CD4-positive, alpha-beta T cell treated with Interleukin-15 for 4 hours (primary cell): ENCODE data around the gene HPCAL4.

ENCODE experiments used
- DNase-seq: peaks from one replicate; pipeline ENCODE4 v3.0.0-alpha.2; 2020; ENCODE audit warnings: low spot score

Gene HPCAL4

DNA sequence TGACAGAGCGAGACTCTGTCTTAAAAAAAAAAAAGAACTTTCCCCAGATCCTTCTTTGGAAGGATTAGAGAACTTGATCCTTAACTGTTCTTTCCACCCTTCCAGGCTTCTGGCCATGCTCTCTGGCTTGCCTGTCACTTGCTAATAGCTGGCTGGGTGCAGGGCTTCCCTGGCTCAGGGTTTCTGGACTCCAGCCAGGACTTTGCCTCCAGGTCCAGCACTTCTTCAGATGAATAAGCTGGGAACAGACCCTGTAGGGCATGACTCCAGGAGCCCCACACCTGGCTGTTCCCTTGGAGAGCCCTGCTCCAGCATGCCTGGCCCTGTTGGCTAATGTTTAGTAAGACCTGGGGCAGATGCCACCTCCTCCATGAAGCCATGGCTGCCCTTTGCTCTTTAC, 16.0 kb downstream of the HPCAL4 start:
- DNase-seq = no peak

DNA sequence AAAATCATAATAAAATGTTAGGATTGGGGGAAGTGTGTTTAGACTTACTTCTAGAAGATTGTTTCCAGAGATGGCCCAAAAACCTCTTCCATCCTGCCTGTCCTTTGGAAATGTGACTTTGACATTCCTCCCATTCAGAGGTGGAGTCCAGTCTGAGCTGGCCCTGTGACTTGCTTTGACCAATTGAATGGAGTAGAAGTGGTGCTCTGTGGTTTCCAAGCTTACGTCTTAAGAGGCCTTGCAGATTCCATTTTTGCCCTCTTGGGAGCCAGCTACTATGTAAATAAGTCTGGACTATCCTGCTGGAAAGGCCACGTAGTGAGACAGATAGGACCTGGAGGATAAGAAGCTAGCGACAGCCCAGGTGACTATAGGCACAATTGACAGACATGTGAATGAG, 18.0 kb downstream of the HPCAL4 start:
- no peak for DNase-seq

DNA sequence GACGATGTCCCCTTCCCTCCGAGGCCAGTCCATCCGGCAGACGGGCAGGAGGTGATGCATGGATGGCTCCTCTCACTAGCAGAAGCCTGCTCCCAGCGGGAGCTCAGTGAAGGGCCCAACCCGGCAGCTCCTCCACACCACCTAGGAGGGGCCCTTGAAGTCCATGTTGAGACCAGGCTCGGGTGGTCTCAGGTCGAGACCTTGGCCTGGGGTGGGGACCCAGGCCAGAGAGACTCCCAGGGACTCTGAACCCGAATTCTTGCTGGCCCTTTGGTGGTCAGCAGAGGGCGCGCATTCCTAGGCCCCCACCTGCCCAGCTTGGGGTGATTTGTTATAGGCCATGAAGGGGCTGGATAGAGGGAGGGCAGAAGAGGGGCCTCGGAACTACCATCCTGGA, 18.7 kb downstream of the HPCAL4 start:
- peak; percentile 56 for DNase-seq

DNA sequence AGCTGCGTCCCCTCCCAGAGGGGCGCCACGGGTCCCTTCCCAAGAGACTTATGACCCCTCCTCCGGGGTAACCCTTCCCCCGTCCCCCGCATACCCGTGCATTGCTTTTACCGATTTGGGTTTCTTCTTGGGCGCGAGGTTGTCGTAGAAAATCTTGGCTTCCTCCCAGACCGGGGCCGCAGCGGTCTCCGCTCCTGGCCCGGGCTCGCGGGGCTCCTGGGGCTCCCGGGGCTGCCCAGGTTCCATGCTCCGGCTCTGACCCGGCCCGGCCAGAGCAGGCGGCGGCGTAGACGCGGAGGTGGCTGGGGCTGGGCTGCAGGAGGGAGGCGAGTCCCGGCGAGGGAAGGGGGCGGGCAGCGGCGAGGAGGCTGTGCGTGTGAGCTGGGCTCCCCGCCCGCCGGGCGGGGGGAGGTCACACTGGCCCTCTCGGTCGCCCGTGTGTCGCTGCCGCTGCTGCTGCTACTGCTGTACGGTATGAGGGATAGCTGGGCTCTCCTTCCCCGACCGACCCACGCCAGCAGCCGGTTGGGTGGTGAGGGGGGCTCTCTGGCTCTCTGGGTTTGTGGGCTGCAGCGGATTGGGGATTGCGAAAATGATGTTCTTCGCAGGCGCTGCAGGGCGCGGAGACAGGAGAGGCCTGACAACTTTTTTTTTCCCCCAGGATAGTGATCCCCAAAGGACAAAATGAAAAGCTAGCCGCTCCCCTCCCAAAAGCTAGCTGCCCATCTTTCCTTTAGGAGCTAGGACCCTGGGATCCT, 19.3 kb downstream of the HPCAL4 start, which contains the start of gene NT5C1A:
TSS of gene NT5C1A (minus strand) at position 315 of the 758 bp plus-strand sequence. CDS start at position 246, 69 bp downstream.
- no peak for DNase-seq

DNA sequence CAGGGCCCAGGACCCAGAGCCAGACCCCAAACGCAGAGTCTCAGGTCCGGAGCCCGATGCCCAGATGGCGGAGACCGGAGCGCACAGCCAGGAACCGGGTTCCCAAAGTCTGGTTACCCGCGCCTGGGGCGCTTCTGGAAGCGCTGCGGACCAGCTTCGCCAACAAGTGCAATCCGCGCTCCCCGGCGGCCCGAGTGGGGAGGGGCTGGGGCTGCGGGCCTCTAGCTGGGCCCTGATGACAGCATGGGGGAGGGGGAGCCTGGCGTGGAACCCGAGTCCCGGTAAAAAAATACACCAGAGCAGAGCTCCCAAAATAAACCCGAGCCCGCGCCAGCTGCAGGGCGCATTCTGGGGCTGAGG, 19.8 kb downstream of the HPCAL4 start:
- no peak for DNase-seq

DNA sequence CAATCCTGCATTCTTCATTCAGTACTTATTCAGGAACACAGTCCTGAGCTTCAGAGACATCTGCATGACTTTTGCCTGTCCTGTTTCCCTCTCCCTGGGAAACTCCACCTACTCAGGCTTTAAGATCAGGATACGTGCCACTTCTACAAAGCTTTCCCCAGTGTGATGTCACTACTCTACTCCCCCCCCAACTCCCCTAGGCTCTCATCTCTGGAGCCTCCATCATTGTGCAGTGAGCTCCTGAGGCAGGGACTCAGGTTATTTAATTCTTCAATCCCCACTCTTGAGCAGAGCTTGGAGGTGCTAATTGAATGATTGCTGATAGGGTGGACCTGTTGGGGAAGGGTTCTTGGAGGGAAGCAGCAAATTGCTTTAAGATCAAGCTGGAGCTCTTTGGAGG, 20.5 kb downstream of the HPCAL4 start:
- DNase-seq = no peak

DNA sequence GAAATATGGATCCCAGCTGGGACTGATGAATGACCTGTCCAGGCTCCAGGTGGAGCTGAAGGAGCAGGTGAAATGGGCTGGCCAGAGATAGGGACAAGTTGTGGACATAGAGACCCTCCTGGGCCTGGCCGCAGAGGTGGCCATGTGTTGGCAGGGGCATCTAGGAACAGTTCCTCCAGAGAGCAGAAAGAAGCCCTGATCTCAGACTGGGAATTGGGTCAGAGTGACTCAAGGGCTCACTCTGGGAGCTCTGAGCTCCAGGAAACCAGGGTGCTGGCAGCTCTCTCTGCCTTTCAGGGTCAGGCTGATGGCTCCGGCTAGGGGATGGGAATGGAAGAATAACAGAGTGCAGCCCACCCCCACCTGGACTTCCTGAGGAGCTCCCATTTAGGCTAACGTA, 22.3 kb downstream of the HPCAL4 start:
- DNase-seq = no peak

DNA sequence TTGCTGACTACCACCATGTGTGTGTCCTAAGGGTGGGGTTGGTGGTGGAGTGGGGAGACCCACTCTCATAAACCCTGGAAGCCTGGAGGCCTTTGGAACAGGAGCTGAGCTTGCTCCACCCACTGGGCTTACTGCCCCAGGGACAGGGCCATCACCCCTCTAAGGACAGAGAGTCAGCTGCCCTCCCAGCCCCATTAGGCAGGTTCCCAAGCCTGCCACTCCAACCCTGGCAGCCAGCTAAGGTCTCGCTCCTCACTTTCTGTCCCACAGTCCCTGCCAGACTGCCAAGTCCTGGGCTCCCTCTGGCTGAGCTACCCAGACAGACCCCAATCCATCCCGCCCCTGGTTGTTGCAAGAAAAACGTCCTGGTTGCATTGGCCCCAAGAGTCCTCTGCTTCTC, 23.1 kb downstream of the HPCAL4 start:
- no peak for DNase-seq

DNA sequence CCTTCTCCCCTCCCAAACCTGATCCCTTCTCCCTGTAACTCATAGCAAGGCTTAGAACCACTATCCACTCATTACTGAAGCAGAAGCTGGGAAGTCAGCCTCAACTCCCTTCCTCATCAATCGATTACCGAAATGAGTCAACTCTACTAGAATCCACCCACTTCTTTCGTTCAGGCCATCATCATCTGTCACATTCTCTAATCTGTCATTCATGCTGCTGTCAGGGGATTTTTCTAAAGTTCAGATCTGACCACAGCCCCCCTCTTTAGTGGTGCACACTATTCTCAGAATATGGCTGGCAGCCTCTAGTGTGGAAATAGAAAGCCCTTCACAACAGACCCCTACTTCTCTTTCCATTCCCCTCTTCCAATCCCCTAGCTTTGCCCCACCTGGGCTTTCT, 24.5 kb downstream of the HPCAL4 start:
- no peak for DNase-seq

DNA sequence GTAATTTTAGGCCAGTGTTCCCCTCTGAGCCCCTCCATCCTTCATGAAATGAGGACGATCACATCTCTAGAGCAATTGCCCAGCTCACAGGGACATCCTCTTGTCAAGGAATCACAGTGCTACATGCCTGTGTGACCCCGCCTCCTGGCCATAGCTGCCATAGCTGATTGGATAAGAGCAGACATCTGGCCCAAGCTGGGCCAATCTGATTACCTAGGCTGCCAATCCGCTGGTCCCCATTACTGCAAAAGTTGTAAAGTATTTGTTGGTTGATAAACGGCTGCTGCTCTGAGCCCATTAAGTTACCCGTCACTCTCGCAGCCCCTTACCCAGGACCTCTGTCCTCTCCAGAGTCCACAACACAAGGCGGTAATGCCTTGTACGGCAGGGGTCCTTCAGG, 27.7 kb downstream of the HPCAL4 start:
- no peak for DNase-seq

DNA sequence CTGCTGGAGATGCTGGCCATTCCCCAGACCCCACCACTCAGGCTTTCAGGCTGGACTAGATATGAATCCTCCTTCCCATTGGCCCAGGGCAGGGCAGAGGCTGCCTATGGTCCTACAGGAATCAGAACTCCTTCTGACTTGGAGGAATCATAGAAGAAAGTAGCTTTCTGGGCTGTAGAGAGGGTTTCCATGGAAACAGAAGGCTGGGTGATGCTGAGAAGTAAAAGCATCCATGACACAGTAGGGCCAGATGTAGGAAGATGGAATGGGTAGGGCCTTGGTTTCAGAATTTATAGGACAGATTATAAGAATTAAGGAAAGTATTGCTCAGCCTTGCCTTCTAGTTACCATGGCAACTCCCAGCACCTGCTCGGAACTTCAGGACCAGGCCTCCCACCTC, 28.4 kb downstream of the HPCAL4 start:
- DNase-seq = no peak

DNA sequence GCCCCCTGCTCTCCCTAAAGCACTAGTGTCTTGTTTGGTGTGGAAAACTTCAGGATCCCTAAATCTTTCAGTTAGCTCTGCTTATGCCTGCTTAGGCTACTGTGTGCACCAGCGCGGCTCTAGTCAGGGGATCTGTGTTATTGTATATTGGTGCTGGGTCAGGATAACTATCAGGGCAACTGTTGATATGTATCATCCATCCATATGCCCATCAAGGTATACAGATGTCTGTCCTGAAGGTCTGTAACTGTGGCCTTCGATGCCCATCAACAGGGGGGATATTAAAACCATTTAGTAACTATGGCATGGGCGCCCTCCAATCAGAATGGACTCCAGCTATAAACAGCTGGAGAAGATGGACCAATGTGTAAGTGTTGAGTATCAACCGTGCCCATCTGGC, 31.7 kb downstream of the HPCAL4 start:
- no peak for DNase-seq

DNA sequence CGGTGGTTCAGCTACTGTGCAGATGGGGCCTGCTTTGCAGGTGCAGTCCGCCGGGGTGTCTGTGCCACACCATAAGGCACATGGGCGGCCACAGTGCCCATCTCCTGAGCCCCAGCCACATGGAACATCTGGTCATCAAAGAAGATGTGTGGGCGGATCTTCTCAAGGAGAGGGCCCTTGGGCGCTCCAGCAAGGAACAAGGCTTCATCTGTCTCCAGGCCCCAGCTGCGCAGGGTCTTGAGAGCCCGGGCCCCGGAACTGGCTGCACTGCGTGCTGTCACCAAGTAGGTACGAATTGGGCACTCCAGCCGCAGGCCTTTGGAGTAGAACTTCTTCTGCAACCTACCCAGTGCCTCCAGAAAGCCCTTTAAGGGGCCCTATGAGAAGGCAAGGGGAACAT, 32.1 kb downstream of the HPCAL4 start:
- no peak for DNase-seq

DNA sequence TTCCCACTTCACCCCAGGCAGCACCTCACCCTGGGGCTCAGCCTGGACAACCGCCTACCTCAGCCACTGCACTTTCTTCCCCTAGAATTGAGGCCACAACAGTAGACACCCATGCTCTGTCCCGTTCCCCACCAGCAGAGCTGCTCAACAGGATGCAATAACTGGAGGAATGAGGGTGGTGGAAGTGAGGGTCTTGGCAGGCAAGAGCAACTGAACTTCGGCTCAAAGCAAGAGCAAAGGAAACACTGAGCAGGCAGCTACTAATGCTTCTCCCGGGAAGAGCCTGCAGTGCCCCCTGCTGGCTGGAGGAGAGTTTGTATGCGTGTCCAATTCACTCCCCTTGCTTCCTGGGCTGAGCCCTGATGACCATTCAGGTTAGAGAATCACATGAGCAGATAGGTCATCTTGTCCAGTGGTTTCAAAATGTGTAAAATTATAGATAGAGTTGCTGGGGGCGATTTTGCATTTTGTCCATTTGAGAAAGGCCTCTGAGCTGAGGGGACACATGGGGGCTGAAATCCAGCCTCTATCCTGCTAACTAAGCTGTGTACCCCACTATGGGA, 33.2 kb downstream of the HPCAL4 start:
- DNase-seq = peak; percentile 62

DNA sequence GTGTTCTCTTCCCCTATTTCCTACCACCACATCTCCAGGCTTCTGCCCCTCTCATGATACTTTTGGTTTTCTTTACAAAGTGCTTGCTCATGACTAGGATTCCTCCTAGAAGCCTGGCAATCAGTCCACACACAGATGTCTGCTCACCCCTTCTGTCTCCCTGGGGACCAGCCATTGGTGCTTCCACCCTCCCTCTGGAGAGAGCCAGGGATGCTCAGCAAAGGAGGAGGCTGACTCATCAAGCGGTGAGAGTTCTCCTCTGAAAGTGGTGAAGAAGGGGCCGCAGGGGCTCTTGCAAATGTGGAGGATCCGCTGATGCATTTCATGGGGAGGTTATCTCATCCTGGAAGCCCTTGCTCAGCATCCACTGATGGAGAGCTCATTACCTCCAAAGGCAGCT, 33.8 kb downstream of the HPCAL4 start:
- no peak for DNase-seq

DNA sequence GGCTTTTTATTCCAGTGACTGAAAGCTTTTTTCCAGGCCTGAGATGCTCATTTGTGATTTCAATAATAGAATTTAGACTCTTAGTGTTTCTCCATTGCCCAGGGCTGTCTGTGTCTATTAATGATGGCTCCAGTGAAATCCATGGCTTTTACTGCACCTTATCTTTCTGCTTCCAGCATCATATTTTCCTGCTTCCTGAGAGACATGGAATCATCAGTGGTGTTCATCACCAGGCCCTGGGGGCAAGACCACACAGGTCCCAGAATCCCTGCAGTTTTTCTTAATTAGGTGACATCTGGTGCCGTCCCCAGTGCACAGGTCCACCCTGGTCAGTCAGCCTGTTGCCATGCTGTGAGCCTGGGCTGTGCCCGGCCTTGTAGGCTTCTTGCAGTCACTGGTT, 34.8 kb downstream of the HPCAL4 start:
- no peak for DNase-seq

DNA sequence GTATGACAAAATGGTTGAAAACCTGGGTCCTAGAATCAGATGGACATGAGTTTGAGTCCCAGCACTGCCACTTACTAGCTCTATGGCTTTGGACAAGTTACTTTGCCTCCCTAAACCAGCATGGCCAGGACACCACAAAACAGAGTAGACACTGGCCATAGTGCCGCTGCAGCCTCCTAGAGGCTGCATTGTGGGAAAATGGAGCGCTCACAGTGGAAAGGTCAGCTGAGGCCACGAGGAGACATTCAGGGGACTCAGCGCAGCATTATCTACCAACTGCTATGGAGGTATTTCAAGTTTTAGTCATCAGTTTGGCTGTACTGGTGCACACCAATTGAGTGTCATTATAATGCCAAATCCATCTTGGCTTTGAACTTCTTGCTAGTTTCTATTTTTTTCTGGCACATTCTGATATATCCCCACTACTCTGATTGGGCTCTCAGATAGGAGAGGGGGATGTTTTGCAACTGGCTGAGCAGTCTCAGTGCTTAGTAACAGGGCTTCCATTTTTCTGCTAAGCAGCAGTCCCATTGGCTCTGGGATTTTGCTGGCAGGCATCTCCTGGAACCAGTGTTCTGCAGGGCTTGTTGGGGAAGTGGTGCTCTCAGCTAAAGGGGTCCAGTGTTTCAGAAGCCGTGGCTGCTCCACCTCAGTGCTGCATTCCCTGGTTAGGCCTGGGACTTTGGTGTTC, 35.5 kb downstream of the HPCAL4 start:
- DNase-seq = no peak

DNA sequence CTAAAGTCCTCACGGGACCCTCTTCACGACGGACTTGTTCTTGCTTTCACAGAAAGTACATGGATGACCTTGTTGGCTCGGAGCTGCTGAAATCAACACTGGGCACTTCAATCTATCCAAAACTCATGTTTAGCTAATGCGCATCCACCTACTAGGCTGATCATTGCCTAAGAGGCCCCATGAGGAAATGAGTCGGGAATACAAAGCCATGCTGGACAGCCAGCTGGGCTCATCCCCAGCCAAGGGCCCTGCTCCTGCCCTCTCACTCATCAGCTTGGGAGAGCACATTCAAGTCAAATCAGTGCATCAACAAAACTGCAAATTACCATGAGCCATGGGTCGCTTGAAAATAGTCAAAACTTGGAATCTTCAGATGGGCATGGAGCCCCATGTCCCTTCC, 36.9 kb downstream of the HPCAL4 start:
- no peak for DNase-seq

DNA sequence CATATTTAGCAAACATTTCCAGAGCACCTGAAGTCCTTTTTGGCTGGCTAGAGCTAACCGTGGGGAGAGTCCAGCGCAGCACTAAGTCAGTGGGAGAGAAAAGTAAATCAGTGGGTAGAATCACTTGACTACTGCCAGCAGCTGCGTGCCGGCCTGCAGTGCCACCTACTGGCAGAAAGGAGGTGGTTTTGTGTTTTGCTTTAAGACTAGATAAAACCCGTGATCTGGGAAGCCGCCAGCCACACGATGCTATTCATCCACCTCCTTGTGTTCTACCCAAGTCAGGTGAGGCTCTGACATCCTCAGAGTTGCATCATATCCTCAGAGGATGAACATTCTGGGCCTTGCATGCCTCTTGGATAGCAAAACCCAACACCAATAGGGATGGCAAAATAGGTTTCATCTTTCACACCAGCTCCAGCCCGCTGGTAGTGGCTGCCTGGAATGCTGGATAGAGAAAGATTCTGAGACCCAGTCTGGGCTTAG, 37.6 kb downstream of the HPCAL4 start:
- peak; percentile 75 for DNase-seq

DNA sequence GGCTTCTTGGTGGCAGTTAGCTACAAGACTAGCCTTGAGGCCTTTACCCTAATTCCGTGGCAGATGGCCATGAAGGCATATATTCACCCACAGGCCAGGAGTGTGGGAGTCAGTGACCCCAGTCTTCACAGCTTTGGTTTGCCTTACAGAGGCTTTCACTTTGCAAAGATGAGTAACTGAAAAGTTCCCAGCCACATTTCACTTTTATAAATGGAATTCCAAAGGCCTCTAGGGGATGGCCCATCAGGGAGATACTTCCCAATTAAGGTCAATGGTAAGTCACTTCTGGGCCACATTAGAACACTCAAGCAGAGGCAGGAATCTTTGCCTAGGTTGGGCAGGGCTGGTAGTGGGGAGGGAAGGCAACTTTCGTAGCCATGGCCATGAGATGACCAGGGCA, 38.7 kb downstream of the HPCAL4 start:
- DNase-seq = no peak

DNA sequence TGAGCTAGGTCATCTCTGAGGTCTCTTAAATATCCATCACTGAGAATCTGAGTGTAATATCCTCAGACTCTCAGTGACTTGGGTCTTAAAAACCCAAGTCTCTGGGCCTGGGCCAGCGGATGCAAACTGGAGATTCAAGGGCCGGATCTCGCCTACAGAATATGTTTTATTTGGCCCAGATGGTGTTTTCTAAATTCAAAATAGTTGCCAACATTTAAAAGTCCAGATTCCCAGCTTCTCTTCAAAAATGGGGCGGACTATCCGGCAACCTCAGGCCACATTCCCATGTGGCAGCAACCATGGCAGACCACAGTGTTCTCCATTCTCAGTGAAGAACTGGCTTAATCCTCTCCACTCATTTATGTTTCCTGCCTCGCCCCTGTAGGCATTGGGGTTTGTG, 39.1 kb downstream of the HPCAL4 start:
- DNase-seq = no peak

DNA sequence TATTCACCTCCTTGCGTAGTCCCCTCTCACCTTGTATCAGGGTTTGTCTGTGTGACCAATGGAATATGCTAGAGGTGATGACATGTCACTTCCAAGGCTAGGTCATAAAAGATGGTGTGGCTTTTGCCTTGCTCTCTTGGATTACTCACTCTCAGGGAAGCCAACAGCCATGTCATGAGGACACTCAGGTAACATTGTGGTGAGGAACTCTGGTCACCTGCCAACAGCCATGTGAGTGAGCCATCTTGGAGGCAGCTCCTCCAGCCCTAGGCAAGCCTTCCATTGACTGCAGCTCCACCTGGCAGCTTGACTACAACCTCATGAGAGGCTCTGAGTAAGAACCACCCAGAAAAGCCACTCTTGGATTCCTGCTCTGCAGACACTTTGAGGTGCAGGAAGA, 40.8 kb downstream of the HPCAL4 start:
- no peak for DNase-seq

DNA sequence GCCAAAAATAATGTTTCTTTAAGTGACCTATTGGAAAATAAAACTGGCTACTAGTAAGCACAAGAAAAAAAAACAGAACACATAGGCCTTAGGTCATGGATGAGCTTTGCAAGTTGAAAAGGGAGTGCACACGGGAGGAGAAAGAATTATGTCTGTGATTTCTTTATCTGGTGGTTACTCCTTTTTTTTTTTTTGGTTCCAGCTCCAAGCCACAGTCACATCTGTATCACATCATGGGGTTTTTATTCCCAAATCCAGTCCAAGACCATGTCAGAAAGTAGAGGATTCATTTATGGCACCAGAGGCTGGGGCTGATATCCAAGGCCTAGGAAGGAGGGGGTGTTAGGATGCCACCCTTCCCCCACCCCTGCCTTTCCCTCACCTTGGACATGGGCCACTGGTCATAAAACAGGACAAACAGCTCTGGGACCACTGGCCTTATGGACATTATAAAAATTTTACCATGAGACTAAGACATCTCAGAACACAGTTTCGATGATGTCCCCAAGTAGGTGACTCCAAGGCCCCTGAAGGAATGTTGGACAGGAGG, 41.5 kb downstream of the HPCAL4 start:
- DNase-seq = no peak
